Muscle layer of duodenum (tissue), 2 donors: ENCODE data around the gene BCDIN3D.
"Not testable (repeated sequence)": the region's sequence is repeated elsewhere in the genome, so short reads cannot be mapped to it uniquely, and the experiment has no call there.

Experiments used
- H3K27ac ChIP-seq: one replicate; pipeline ENCODE4 v1.7.0; 2013; ENCODE audit warnings: mild to moderate bottlenecking, low read length
- H3K27me3 ChIP-seq: one replicate; pipeline ENCODE4 v1.7.0; 2013; ENCODE audit warnings: low read depth, mild to moderate bottlenecking, control low read depth, low read length
- H3K36me3 ChIP-seq, 2 donors: one replicate each; pipeline ENCODE4 v1.7.0; 2013; ENCODE audit warnings: low read length in 2 of 2, control low read depth in 1 of 2, mild to moderate bottlenecking in 1 of 2; ENCODE audit not compliant: insufficient read depth in 2 of 2, control insufficient read depth in 1 of 2
- H3K4me1 ChIP-seq, 2 donors: one replicate each; pipeline ENCODE4 v1.7.0; 2013; ENCODE audit warnings: low read length in 2 of 2, mild to moderate bottlenecking in 2 of 2, control low read depth in 1 of 2, moderate library complexity in 1 of 2; ENCODE audit not compliant: insufficient read depth in 2 of 2, control insufficient read depth in 1 of 2
- H3K4me3 ChIP-seq, 2 donors: one replicate each; pipeline ENCODE4 v1.7.0; 2013; ENCODE audit warnings: low read length in 2 of 2, low read depth in 1 of 2, mild to moderate bottlenecking in 1 of 2
- H3K9me3 ChIP-seq, 2 donors: one replicate each; pipeline ENCODE4 v1.7.0; 2013; ENCODE audit warnings: low read length in 2 of 2, control low read depth in 1 of 2, mild to moderate bottlenecking in 1 of 2; ENCODE audit not compliant: control insufficient read depth in 1 of 2
- donor health status: healthy.

BCDIN3D gene

DNA sequence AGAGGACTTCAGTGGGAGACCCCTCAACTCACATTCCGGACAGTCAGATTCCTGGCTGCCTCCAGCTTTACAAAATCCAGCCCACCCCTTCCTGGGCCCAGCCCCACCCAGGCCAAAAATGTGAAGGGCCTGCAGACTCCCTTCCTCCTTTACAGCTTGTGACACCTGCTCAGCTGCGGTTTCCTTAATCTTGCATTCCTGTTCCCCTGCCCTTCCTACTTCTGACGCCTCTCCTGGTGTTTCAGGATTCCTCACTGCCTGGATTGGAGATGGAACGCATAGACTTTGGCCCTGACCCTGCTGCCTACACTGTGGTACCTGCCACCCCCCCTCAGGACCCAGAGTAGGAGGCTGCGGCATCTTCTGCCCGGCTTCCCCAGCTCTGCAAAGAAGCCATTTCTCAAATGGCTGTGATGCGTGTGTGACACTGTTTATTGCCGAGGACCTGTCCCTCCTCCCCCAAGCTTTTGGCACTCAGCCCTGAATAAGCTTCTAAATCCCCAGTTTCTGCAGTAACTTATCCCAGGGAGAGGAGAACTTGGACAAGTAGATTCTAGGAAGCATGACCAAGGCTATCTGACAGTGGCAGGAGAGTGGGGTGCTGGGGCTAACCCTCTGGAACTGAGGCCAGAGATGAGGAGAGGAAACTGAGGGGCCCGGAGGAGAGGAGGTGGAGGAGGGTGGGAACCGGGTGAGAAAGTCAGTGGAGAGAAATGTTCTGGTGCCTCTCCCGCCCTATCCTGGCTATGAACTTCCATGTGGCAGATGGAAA, 24.9 kb upstream of the BCDIN3D start:
- H3K9me3 ChIP-seq = no peaks in the 10 kb centered on the region
- H3K4me3 ChIP-seq = no peak overlapping the region
- H3K4me1 ChIP-seq = peaks cover 3 to 27% of the 10 kb centered on the region in 2 donors
- H3K36me3 ChIP-seq = no peaks in the 10 kb centered on the region
- no peaks in the 10 kb centered on the region for H3K27me3 ChIP-seq
- H3K27ac ChIP-seq = no peak overlapping the region

DNA sequence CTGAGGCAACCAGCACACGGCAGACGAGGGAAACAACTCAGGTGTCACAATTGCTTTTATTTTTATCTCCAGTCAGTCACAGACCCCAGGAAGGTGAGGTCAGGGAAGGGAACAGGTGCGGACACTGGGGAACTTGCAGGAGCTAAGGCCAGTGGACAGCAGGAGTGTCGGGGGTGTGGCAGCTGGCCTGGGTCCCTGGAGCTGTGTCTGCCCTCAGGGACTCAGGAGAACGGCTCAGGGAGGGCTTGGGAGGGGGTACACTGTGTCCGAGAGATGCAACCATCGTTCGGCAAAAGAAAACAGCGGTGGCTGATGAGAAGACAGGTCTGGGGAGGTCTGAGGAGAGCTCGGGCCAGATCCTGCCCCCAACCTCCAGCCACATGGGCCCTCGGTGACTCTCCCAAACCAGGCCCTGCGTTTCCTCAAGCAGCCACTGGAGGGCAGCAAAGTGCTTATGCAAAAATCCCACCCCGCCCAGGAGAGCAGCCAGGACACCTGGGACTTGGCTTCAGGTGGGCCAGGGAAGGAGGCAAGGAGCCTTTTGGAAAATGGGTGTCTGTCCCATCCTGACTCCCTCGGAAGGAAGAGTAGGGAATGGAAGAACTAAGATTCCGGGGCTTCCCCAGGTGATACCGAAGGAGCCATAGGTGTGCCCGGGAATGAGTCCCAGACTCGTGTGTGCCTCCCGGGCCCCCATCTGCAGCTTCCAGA, 24.1 kb upstream of the BCDIN3D start:
- Histone ChIP-seq H3K4me3 (no peak overlapping the region), H3K36me3 (no peaks in the 10 kb centered on the region), H3K9me3 (no peaks in the 10 kb centered on the region), H3K4me1 (peaks cover 3 to 27% of the 10 kb centered on the region in 2 donors), H3K27me3 (no peaks in the 10 kb centered on the region), H3K27ac (no peak overlapping the region)

- H3K27ac ChIP-seq = no peak overlapping the region
- H3K4me1 ChIP-seq = peaks cover 3 to 27% of the 10 kb centered on the region in 2 donors
- H3K27me3 ChIP-seq = no peaks in the 10 kb centered on the region
- H3K4me3 ChIP-seq = no peak overlapping the region
- no peaks in the 10 kb centered on the region for H3K9me3 ChIP-seq
- no peaks in the 10 kb centered on the region for H3K36me3 ChIP-seq
Measured at GRCh38 chr12:49865782-49866135, 22.9 kb upstream of the BCDIN3D start.

GRCh38 chr12:49865109-49865781, 22.3 kb upstream of the BCDIN3D start:
- no peaks in the 10 kb centered on the region for H3K36me3 ChIP-seq
- H3K27me3 ChIP-seq = no peaks in the 10 kb centered on the region
- H3K9me3 ChIP-seq = no peaks in the 10 kb centered on the region
- H3K4me3 ChIP-seq = no peak overlapping the region
- peaks cover 3 to 27% of the 10 kb centered on the region in 2 donors for H3K4me1 ChIP-seq
- H3K27ac ChIP-seq = no peak overlapping the region

DNA sequence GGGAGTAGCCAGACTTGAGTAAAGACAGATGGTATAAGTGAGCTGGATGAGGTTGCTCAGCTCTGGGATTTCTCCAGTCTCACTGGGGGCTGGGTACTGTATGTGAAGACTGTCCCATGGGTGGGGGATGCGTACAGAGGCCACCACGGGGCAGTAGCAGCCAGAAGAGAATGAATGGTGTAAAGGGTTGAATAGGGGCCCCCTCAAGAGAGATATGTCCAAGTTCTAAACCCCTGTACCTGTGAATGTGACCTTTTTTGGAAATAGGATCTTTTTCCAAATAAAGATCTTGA, 21.8 kb upstream of the BCDIN3D start:
- no peaks in the 10 kb centered on the region for H3K27me3 ChIP-seq
- no peaks in the 10 kb centered on the region for H3K9me3 ChIP-seq
- H3K27ac ChIP-seq = no peak overlapping the region
- H3K36me3 ChIP-seq = no peaks in the 10 kb centered on the region
- peaks cover 3 to 25% of the 10 kb centered on the region in 2 donors for H3K4me1 ChIP-seq
- no peak overlapping the region for H3K4me3 ChIP-seq

DNA sequence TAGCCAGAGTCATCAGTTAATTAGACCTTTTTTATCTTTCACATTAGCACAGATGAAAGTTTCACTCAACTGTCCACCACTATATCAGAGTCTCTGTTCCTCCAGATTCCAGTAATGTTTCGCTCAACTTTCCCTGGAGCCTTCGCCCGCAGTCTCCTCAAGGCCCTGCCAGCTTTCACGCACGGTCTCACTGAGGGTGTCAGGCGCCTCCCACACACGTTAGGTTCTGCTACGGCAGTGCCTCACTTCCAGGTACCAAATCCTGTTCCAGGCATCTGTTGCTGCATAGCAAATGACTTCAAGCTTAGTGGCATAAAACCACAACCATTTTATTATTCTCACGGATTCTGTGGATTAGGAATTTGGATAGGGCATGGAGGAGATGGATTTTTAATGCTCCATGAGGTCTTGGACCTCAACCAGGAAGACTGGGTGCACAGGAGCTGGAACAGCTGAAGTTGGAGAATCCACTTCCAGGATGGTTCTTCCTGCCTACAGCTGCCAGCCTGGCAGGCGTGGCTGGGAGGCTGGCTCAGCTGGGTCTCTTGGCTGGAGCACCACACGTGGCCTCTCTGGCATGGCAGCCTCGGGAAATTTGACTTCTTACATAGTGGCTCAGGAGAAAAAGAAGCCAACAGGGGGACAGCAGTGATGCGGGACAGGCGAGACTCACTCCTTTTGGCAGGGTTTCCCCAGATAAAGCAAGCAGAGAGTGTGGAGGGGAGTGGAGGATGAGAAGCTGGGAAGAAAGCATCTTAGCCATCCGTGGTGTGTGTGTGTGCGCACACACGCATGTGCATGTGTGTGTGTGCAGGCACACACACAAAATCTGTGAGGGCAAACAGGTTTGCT, 21.3 kb upstream of the BCDIN3D start:
- H3K9me3 ChIP-seq = no peaks in the 10 kb centered on the region
- H3K27ac ChIP-seq = no peak overlapping the region
- peaks cover 3 to 21% of the 10 kb centered on the region in 2 donors for H3K4me1 ChIP-seq
- no peaks in the 10 kb centered on the region for H3K27me3 ChIP-seq
- H3K36me3 ChIP-seq = no peaks in the 10 kb centered on the region
- no peak overlapping the region for H3K4me3 ChIP-seq

- H3K9me3 ChIP-seq, H3K4me1 ChIP-seq, H3K4me3 ChIP-seq, H3K36me3 ChIP-seq, H3K27me3 ChIP-seq, H3K27ac ChIP-seq: not testable (repeated sequence)
Measured at GRCh38 chr12:49860921-49861320, 18.0 kb upstream of the BCDIN3D start.

DNA sequence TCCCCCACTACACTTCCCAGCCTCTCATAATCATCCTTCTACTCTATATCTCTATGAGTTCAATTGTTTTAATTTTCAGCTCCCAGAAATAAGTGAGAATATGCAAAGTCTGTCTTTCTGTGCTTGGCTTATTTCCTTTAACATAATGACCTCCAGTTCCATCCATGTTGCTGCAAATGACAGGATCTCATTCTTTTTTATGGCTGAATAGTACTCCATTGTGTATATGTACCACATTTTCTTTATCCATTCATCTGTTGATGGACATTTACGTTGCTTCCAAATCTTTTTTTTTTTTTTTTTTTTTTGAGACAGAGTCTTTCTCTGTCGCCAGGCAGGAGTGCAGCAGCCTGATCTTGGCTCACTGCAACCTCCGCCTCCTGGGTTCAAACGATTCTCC, 13.0 kb upstream of the BCDIN3D start:
- H3K27ac ChIP-seq, H3K4me3 ChIP-seq, H3K4me1 ChIP-seq, H3K9me3 ChIP-seq, H3K36me3 ChIP-seq, H3K27me3 ChIP-seq: not testable (repeated sequence)

- Histone ChIP-seq H3K27ac (no peak overlapping the region), H3K4me3 (no peak overlapping the region), H3K9me3 (no peaks in the 10 kb centered on the region), H3K27me3 (no peaks in the 10 kb centered on the region), H3K4me1 (no peaks in the 10 kb centered on the region), H3K36me3 (no peaks in the 10 kb centered on the region)
Measured at GRCh38 chr12:49854976-49855375, 12.1 kb upstream of the BCDIN3D start.

DNA sequence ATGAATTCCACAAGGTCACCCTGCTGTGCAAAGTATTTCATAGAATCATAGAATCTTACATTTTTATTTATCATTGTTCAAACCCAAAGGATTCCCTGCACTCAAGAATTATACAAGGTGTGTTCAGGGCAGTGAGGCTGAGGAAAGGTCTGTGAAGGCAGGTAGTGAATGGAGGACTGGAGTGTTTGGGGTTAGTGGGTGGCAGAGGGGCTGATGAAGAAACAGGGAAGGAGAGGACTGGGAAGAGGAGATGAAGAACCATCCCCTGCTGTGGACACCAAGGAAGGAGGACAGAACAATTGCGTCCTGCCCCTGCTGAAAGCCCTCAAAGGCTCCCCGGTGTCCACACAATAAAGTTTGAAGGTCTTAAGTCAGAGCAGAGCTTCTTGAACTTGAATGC, 10.8 kb upstream of the BCDIN3D start:
- no peaks in the 10 kb centered on the region for H3K27me3 ChIP-seq
- H3K4me1 ChIP-seq = no peaks in the 10 kb centered on the region
- H3K4me3 ChIP-seq = no peak overlapping the region
- H3K36me3 ChIP-seq = no peaks in the 10 kb centered on the region
- H3K27ac ChIP-seq = no peak overlapping the region
- no peaks in the 10 kb centered on the region for H3K9me3 ChIP-seq

DNA sequence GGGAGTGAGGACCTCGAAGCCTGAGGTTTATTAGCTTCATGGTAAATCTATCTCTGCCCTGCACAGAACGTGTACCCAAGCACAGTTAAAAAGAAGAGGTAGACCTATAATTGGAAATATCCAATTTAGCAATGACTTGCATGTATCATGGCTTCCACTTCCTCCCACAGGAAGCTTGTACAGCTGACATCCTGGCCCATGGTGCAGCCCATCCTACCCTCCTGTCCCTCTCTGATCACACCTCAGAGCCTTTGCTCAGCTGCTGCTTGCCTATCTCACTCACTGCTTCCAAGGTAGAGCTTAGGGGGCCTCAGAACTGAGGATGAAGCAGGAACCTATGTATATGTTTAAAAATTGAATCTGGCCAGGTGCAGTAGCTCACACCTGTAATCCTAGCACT, 4.3 kb upstream of the BCDIN3D start:
- Histone ChIP-seq H3K4me1 (peaks cover 0 to 6% of the 10 kb centered on the region in 2 donors), H3K27me3 (no peaks in the 10 kb centered on the region), H3K27ac (no peak overlapping the region), H3K9me3 (no peaks in the 10 kb centered on the region), H3K4me3 (no peak overlapping the region), H3K36me3 (no peaks in the 10 kb centered on the region)
